Neural cell (in vitro differentiated cells): ENCODE data around the gene ZNF121. TPM values are rescaled to one million over a fixed set of nuclear protein-coding genes. Genes with fewer than 3 reads are reported as not detected.
A peak's percentile ranks its signal among the peaks of the same experiment; 100 is the strongest.

Source experiments
- H2AFZ ChIP-seq: fragments of 200-600, 300-800 bp; sonication (generic), shearing (Covaris generic); 2 replicates; pipeline ENCODE4 v1.6.0; 2014; ENCODE audit warnings: low read depth, mild to moderate bottlenecking, antibody characterized with exemption, low read length, moderate library complexity
- H3F3A ChIP-seq: fragments of 200-600 bp; shearing (Covaris generic); 2 replicates; pipeline ENCODE4 v1.6.1; 2016; ENCODE audit warnings: mild to moderate bottlenecking, moderate library complexity, mixed read lengths, antibody characterized with exemption, low read length; ENCODE audit not compliant: insufficient read depth, poor library complexity, severe bottlenecking
- H3K27ac ChIP-seq: fragments of 200-600, 300-800 bp; sonication (generic), shearing (Covaris generic); 2 replicates; pipeline ENCODE4 v1.5.1; 2014; ENCODE audit warnings: mild to moderate bottlenecking, low read length, moderate library complexity
- H3K27me3 ChIP-seq: fragments of 300-800, 200-600 bp; sonication (generic), shearing (Covaris generic); 2 replicates; pipeline ENCODE4 v1.6.0; 2014; ENCODE audit warnings: mild to moderate bottlenecking, low read depth, low read length, moderate library complexity; ENCODE audit not compliant: insufficient read depth
- H3K36me3 ChIP-seq: fragments of 300-800, 200-600 bp; sonication (generic), shearing (Covaris generic); 2 replicates; pipeline ENCODE4 v1.5.1; 2014; ENCODE audit warnings: mild to moderate bottlenecking, antibody characterized with exemption, low read length, moderate library complexity; ENCODE audit not compliant: insufficient read depth
- H3K4me2 ChIP-seq: fragments of 300-800, 200-600 bp; sonication (generic), shearing (Covaris generic); 2 replicates; pipeline ENCODE4 v1.6.0; 2014; ENCODE audit warnings: mild to moderate bottlenecking, low read length
- H3K4me3 ChIP-seq: fragments of 300-800, 200-600 bp; sonication (generic), shearing (Covaris generic); 2 replicates; pipeline ENCODE4 v1.5.1; 2014; ENCODE audit warnings: mild to moderate bottlenecking, low read length, moderate library complexity
- H3K79me2 ChIP-seq: fragments of 200-600 bp; shearing (Covaris generic); replicated peaks from 2 replicates; pipeline ENCODE4 v1.6.0; 2014; ENCODE audit warnings: mild to moderate bottlenecking, low read length, moderate library complexity; ENCODE audit not compliant: insufficient read depth
- H3K9ac ChIP-seq: fragments of 300-800, 200-600 bp; sonication (generic), shearing (Covaris generic); 2 replicates; pipeline ENCODE4 v1.6.1; 2016; ENCODE audit warnings: mild to moderate bottlenecking, low read length, mixed read lengths
- H3K9me2 ChIP-seq: fragments of 200-600 bp; shearing (Covaris generic); 2 replicates; pipeline ENCODE4 v1.6.1; 2016; ENCODE audit warnings: mild to moderate bottlenecking, low read length, mixed read lengths; ENCODE audit not compliant: insufficient read depth
- H3K9me3 ChIP-seq: fragments of 200-600, 300-800 bp; sonication (generic), shearing (Covaris generic); 2 replicates; pipeline ENCODE4 v1.6.1; 2016; ENCODE audit warnings: mild to moderate bottlenecking, mixed run types, low read length, moderate library complexity, mixed read lengths
- H4K20me1 ChIP-seq: fragments of 200-600 bp; shearing (Covaris generic); 2 replicates; pipeline ENCODE4 v1.6.1; 2016; ENCODE audit warnings: mild to moderate bottlenecking, mixed run types; ENCODE audit not compliant: insufficient read depth
- EP300 ChIP-seq: fragments of 450-650 bp; conservative IDR thresholded peaks from 2 replicates; pipeline ENCODE4 v1.6.1; 2014; ENCODE audit warnings: antibody characterized with exemption, mild to moderate bottlenecking, moderate library complexity; ENCODE audit not compliant: poor library complexity, severe bottlenecking
- EZH2 ChIP-seq: fragments of 200-600, 300-800 bp; shearing (Covaris generic), sonication (generic); IDR thresholded peaks from 2 replicates; pipeline ENCODE4 v1.6.1; 2014; ENCODE audit warnings: antibody characterized with exemption, low read length, borderline replicate concordance, mild to moderate bottlenecking; ENCODE audit not compliant: insufficient read depth, poor library complexity, severe bottlenecking
- MXI1 ChIP-seq: fragments of 450-650 bp; conservative IDR thresholded peaks from 2 replicates; pipeline ENCODE4 v1.6.1; 2014; ENCODE audit warnings: antibody characterized with exemption, mild to moderate bottlenecking; ENCODE audit not compliant: poor library complexity, severe bottlenecking
- POLR2AphosphoS5 ChIP-seq: IDR thresholded peaks from 2 replicates; pipeline ENCODE4 v1.6.1; 2012
- RAD21 ChIP-seq: fragments of 450-650 bp; conservative IDR thresholded peaks from 2 replicates; pipeline ENCODE4 v1.6.1; 2014; ENCODE audit warnings: antibody characterized with exemption, mild to moderate bottlenecking, moderate library complexity
- REST ChIP-seq: IDR thresholded peaks from 2 replicates; pipeline ENCODE4 v1.6.1; 2012; ENCODE audit warnings: borderline replicate concordance
- SMC3 ChIP-seq: fragments of 450-650 bp; conservative IDR thresholded peaks from 2 replicates; pipeline ENCODE4 v1.6.1; 2014; ENCODE audit warnings: antibody characterized with exemption, mild to moderate bottlenecking, moderate library complexity; ENCODE audit not compliant: poor library complexity
- TAF1 ChIP-seq: IDR thresholded peaks from 2 replicates; pipeline ENCODE4 v1.6.1; 2012; ENCODE audit warnings: low read depth
- polyA plus RNA-seq: library from polyadenylated mRNA; depleted of rRNA; stranded (reverse); fragments of >200 nt; gene quantifications from 2 replicates; pipeline ENCODE4 v1.2.3, GENCODE V29; 2014
- TF ChIP-seq, protein P1 (sequence below): fragments of 450-650 bp; IDR thresholded peaks from 2 replicates; pipeline ENCODE4 v1.5.1; 2014; ENCODE audit warnings: antibody characterized with exemption, mild to moderate bottlenecking, moderate library complexity; ENCODE audit not compliant: poor library complexity, severe bottlenecking

ZNF121 gene
- polyA plus RNA-seq, 1 donor from 2014 or later, result 29.5 TPM

DNA sequence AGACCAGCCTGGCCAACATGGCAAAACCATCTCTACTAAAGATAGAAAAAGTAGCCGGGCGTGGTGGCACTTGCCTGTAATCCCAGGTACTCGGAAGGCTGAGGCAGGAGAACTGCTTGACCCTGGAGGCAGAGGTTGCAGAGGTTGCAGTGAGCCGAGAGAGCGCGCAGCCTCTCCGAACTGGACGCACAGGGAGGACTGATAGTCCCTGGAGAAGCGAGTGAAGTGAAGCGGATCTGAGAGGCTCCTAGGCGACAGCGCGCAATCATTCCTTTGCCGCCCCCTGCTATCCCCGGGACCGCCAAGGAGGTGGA, 36.5 kb upstream of the ZNF121 start:
- H3K79me2 ChIP-seq, result peaks cover 30% of the 10 kb centered on the region
- H3K4me3 ChIP-seq, result peak overlapping the region; percentile 87
- peak overlapping the region; percentile 98 for H3K9ac ChIP-seq
- peak overlapping the region; percentile 96 for H2AFZ ChIP-seq
- H3K27me3 ChIP-seq, result no peaks in the 10 kb centered on the region
- H3K9me3 ChIP-seq, result no peaks in the 10 kb centered on the region
- H3K27ac ChIP-seq, result peak overlapping the region; percentile 99
- peak overlapping the region; percentile 83 for H3K4me2 ChIP-seq
- peaks cover 2% of the 10 kb centered on the region for H3F3A ChIP-seq
- no peaks in the 10 kb centered on the region for H3K36me3 ChIP-seq
- no peaks in the 10 kb centered on the region for H4K20me1 ChIP-seq
- no peaks in the 10 kb centered on the region for H3K9me2 ChIP-seq
- TF ChIP-seq, protein P1, sequence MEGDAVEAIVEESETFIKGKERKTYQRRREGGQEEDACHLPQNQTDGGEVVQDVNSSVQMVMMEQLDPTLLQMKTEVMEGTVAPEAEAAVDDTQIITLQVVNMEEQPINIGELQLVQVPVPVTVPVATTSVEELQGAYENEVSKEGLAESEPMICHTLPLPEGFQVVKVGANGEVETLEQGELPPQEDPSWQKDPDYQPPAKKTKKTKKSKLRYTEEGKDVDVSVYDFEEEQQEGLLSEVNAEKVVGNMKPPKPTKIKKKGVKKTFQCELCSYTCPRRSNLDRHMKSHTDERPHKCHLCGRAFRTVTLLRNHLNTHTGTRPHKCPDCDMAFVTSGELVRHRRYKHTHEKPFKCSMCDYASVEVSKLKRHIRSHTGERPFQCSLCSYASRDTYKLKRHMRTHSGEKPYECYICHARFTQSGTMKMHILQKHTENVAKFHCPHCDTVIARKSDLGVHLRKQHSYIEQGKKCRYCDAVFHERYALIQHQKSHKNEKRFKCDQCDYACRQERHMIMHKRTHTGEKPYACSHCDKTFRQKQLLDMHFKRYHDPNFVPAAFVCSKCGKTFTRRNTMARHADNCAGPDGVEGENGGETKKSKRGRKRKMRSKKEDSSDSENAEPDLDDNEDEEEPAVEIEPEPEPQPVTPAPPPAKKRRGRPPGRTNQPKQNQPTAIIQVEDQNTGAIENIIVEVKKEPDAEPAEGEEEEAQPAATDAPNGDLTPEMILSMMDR, result peak; percentile 8
- TF ChIP-seq MXI1, result no peak
- TF ChIP-seq REST, result peak; percentile 76

GRCh38 chr19:9615844-9616243, 31.5 kb upstream of the ZNF121 start:
- Histone ChIP-seq H3K4me3 (no peak overlapping the region), H3K9me3 (no peaks in the 10 kb centered on the region), H3K79me2 (peaks cover 15% of the 10 kb centered on the region), H3K36me3 (peaks cover 13% of the 10 kb centered on the region), H3K4me2 (no peak overlapping the region), H4K20me1 (no peaks in the 10 kb centered on the region), H3K9ac (no peak overlapping the region), H2AFZ (no peak overlapping the region), H3K27ac (no peak overlapping the region), H3F3A (no peaks in the 10 kb centered on the region), H3K9me2 (no peaks in the 10 kb centered on the region), H3K27me3 (no peaks in the 10 kb centered on the region)
- no peak for TF ChIP-seq EZH2

DNA sequence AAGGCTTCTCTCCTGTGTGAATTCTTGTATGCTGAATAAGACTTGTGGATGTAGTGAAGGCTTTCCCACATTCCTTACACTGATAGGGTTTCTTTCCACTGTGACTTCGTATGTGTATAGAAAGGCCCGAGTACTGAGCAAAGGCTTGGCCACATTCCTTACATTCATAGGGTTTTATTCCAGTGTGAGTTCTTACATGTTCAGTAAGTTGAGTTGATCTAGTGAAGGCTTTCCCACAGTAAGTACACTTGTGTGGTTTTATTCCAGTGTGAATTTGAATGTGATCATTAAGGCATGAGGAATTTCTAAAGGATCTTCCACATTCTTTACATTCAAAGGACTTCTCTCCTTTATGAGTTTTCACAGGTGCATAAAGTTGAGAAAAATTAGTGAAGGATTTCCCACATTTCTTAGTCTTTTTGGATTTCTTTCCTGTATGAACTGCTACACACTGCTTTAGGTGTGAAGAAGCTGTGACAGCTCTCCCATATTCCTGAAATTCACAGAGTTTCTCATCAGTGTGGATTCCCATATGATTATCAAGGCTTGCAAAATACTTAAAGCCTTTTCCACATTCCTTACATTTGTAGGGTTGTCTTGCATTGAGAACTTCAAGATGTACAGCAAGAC, 26.3 kb upstream of the ZNF121 start:
- Histone ChIP-seq H3K4me3 (no peak overlapping the region), H3K4me2 (no peak overlapping the region), H3K9me2 (no peaks in the 10 kb centered on the region), H3K79me2 (no peaks in the 10 kb centered on the region), H4K20me1 (no peaks in the 10 kb centered on the region), H3K9me3 (no peaks in the 10 kb centered on the region), H2AFZ (no peak overlapping the region), H3K27ac (no peak overlapping the region), H3F3A (no peaks in the 10 kb centered on the region), H3K9ac (no peak overlapping the region), H3K27me3 (no peaks in the 10 kb centered on the region), H3K36me3 (peaks cover 28% of the 10 kb centered on the region)
- TF ChIP-seq TAF1 (no peak), RAD21 (no peak), SMC3 (no peak), MXI1 (no peak), EZH2 (no peak), POLR2AphosphoS5 (no peak), EP300 (no peak), REST (no peak)
- TF ChIP-seq, protein P1, result no peak
